Muscle layer of colon (tissue), 2 donors: ENCODE data around the gene CCDC201.

Experiments used
- H3K27ac ChIP-seq: one replicate; pipeline ENCODE4 v1.7.0; 2013; ENCODE audit warnings: low read depth, mild to moderate bottlenecking, low read length, moderate library complexity
- H3K27me3 ChIP-seq, 2 donors: one replicate each; pipeline ENCODE4 v1.7.0; 2013; ENCODE audit warnings: low read length in 2 of 2, mild to moderate bottlenecking in 2 of 2; ENCODE audit not compliant: insufficient read depth in 2 of 2, control insufficient read depth in 1 of 2
- H3K36me3 ChIP-seq: one replicate; pipeline ENCODE4 v1.7.0; 2013; ENCODE audit warnings: mild to moderate bottlenecking, low read length; ENCODE audit not compliant: insufficient read depth
- H3K4me1 ChIP-seq: one replicate; pipeline ENCODE4 v1.7.0; 2013; ENCODE audit warnings: mild to moderate bottlenecking, low read length; ENCODE audit not compliant: insufficient read depth
- H3K4me3 ChIP-seq, 2 donors: one replicate each; pipeline ENCODE4 v1.7.0; 2013; ENCODE audit warnings: low read length in 2 of 2, low read depth in 1 of 2, mild to moderate bottlenecking in 1 of 2, moderate library complexity in 1 of 2
- H3K9ac ChIP-seq: one replicate; pipeline ENCODE4 v1.7.0; 2013; ENCODE audit warnings: low read length
- H3K9me3 ChIP-seq: one replicate; pipeline ENCODE4 v1.7.0; 2013; ENCODE audit warnings: mild to moderate bottlenecking, low read length
- donor health status: abdominal sarcoma.
- donor health status: Adenocarcinoma of cecum.

Gene CCDC201

GRCh38 chr7:45892407-45893035 is 19.6 kb upstream of the CCDC201 start:
- Histone ChIP-seq H3K27ac (no peak overlapping the region), H3K27me3 (peaks cover 0 to 26% of the 10 kb centered on the region in 2 donors), H3K4me1 (no peaks in the 10 kb centered on the region), H3K4me3 (no peak overlapping the region), H3K9me3 (no peaks in the 10 kb centered on the region), H3K9ac (no peak overlapping the region), H3K36me3 (no peaks in the 10 kb centered on the region)

GRCh38 chr7:45891462-45892402 is 18.9 kb upstream of the CCDC201 start:
- H3K4me3 ChIP-seq, result no peak overlapping the region
- H3K9ac ChIP-seq, result no peak overlapping the region
- peaks cover 7 to 33% of the 10 kb centered on the region in 2 donors for H3K27me3 ChIP-seq
- H3K4me1 ChIP-seq, result no peaks in the 10 kb centered on the region
- no peaks in the 10 kb centered on the region for H3K9me3 ChIP-seq
- H3K36me3 ChIP-seq, result no peaks in the 10 kb centered on the region
- H3K27ac ChIP-seq, result no peak overlapping the region

- Histone ChIP-seq H3K4me3 (no peak overlapping the region), H3K4me1 (no peaks in the 10 kb centered on the region), H3K9ac (no peak overlapping the region), H3K36me3 (no peaks in the 10 kb centered on the region), H3K27me3 (peaks cover 7 to 33% of the 10 kb centered on the region in 2 donors), H3K27ac (no peak overlapping the region), H3K9me3 (no peaks in the 10 kb centered on the region)
Measured at GRCh38 chr7:45890902-45891461, 18.1 kb upstream of the CCDC201 start.

DNA sequence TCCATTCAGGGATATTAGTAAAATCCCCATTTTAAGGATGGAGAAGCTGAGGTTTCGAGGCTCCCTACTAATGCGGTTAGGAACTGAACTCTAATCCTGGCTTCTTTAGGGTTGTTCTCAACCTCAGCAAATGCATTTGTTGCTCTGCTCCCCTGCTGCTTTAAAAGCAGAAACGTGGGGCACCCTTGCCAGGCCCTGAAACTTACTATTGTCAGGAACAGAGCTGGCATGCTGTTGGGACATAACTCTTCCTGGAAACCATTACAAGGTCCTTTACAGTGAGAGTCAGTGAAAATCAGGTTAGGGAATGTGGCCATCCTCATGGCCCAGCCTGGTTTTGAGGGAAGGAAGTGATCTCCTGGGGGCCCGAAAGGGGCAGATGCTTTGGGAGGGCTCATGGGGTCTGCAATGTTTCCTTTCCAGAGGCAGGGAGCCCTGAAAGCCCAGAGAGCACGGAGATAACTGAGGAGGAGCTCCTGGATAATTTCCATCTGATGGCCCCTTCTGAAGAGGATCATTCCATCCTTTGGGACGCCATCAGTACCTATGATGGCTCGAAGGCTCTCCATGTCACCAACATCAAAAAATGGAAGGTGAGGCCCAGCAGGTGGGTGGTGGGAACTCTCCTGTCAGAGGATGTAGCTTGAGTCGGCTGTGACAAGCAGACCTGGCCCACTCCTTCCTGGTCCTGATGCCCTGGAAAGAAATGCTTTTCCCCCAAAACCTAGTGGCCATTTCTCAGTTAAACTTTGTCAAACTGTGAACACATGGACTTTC is 17.4 kb upstream of the CCDC201 start:
- H3K27ac ChIP-seq, result no peak overlapping the region
- no peaks in the 10 kb centered on the region for H3K36me3 ChIP-seq
- H3K27me3 ChIP-seq, result peaks cover 7 to 33% of the 10 kb centered on the region in 2 donors
- H3K9me3 ChIP-seq, result no peaks in the 10 kb centered on the region
- H3K9ac ChIP-seq, result no peak overlapping the region
- no peaks in the 10 kb centered on the region for H3K4me1 ChIP-seq
- H3K4me3 ChIP-seq, result no peak overlapping the region

DNA sequence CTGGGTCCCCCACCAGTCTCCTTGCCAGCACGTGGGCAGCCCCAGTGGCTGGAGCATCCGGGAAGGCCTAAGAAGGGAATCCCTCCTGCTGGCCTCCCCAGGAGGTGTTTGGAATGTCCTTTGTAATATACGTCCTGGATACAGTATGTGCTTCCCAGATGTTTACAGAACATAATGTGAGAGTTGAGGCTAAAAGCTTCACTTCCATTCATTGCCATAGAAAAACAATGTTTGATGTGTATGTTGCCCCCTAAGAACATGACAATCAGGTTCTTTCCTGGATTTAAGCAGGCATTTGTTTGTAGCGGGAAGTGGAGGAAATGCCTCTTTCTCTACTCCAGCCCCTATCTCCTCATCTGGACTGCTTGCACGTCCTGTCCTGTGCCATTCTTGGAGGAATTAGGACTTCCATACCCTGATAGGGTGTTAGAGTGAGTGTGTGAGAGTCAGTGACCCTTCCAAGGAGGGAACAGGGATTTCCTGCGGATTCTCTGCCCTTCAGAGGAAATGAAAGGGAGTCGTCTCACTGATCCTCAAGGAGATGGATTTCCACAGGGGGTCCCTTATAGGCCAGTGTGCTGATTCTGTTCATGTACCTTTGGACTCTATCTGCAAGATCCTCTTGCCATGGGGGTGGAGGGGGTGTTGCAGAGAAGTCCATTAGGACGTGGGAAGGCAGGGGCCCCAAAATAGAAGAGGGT is 16.6 kb upstream of the CCDC201 start:
- Histone ChIP-seq H3K9ac (no peak overlapping the region), H3K4me1 (no peaks in the 10 kb centered on the region), H3K36me3 (no peaks in the 10 kb centered on the region), H3K4me3 (no peak overlapping the region), H3K27me3 (peaks cover 7 to 33% of the 10 kb centered on the region in 2 donors), H3K9me3 (no peaks in the 10 kb centered on the region), H3K27ac (no peak overlapping the region)

DNA sequence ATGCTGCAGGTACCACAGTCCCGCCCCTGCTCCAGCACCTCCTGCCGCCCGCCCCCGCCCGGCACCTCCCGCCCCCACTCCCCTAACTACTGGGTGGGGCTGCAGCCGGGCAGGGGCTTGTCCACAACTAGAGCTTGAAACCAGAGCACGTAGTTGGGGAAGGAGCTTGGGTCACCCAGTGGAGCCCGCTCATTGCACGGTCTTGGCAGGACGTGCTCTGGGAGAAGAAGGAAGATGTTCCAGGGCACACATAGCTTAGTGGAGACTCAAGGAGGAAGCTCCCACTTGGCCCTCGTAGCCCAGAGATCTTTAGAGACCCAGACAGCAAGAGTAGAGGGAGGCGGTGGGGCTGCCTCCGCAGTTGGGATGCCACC is 16.1 kb upstream of the CCDC201 start:
- Histone ChIP-seq H3K4me3 (no peak overlapping the region), H3K27ac (no peak overlapping the region), H3K9ac (no peak overlapping the region), H3K4me1 (no peaks in the 10 kb centered on the region), H3K27me3 (peaks cover 7 to 33% of the 10 kb centered on the region in 2 donors), H3K36me3 (no peaks in the 10 kb centered on the region), H3K9me3 (no peaks in the 10 kb centered on the region)

- Histone ChIP-seq H3K9me3 (no peaks in the 10 kb centered on the region), H3K27me3 (peaks cover 7 to 33% of the 10 kb centered on the region in 2 donors), H3K36me3 (no peaks in the 10 kb centered on the region), H3K9ac (no peak within 1 kb of the TSS), H3K4me1 (no peaks in the 10 kb centered on the region), H3K27ac (no peak within 1 kb of the TSS), H3K4me3 (no peak within 1 kb of the TSS)
Measured at GRCh38 chr7:45888185-45888992, 15.5 kb upstream of the CCDC201 start, which contains the start of gene IGFBP1. Gene IGFBP1 (plus strand): TSS chr7:45888488. CDS start chr7:45888653, 165 bp downstream.

- H3K9me3 ChIP-seq, result no peaks in the 10 kb centered on the region
- peaks cover 7 to 33% of the 10 kb centered on the region in 2 donors for H3K27me3 ChIP-seq
- H3K27ac ChIP-seq, result no peak overlapping the region
- no peak overlapping the region for H3K9ac ChIP-seq
- H3K36me3 ChIP-seq, result no peaks in the 10 kb centered on the region
- no peak overlapping the region for H3K4me3 ChIP-seq
- H3K4me1 ChIP-seq, result no peaks in the 10 kb centered on the region
Measured at GRCh38 chr7:45886931-45887667, 14.2 kb upstream of the CCDC201 start.

DNA sequence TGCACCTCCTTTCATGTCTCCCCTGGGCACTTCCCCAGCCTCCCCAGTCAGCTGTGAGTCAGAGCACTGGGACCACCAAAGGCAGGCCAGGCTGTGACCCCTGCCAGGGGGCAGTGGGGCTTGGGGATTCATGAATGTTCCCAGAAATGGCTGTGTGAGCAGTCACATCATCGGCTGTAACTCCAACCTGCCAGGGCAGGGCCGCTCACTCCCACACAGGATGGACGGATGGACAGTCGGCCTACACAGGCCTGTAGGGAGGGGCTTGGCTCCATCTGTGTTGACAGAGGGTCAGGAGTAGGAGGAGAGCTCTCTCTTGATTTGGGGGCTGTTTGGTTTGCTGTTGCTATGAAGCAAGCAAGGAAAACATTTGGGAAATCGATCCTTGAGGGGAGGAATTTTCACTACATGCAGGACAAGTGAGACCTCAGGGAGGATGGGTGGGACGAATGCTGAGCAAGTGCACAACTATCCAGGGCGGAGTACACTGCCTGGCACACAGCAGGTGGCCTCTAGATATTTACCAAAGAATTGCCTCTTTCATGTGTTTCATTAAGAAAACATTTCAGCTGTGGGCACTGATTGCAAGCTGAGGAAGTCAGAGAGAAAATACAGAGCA is 12.5 kb upstream of the CCDC201 start:
- Histone ChIP-seq H3K9me3 (no peaks in the 10 kb centered on the region), H3K27ac (no peak overlapping the region), H3K4me1 (no peaks in the 10 kb centered on the region), H3K27me3 (peaks cover 7 to 31% of the 10 kb centered on the region in 2 donors), H3K4me3 (no peak overlapping the region), H3K9ac (no peak overlapping the region), H3K36me3 (no peaks in the 10 kb centered on the region)
